ENCODE data around the gene KRTAP5-1. TPM values are rescaled to one million over a fixed set of nuclear protein-coding genes. Genes with fewer than 3 reads are reported as not detected.

KRTAP5-1 gene
- total RNA-seq, 6 experiments from 2014 or later, result not detected

- Mint-ChIP-seq H3K9me3 (peaks cover 12% of the 10 kb centered on the region), H3K36me3 (ENCODE audit: low read depth) (peaks cover 10% of the 10 kb centered on the region), H3K27me3 (ENCODE audit: insufficient read depth) (peaks cover 20% of the 10 kb centered on the region), H3K4me1 (ENCODE audit: low read depth) (no peaks in the 10 kb centered on the region), H3K27ac (no peak overlapping the region), H3K4me3 (no peak overlapping the region)
- TF ChIP-seq CTCF (IDR thresholded peaks at IDR 0.05), result peak; percentile 84
- no peak for DNase-seq
Measured at GRCh38 chr11:1574238-1574932, 10.7 kb downstream of the KRTAP5-1 start.

GRCh38 chr11:1573903-1574237 lies 11.2 kb downstream of the KRTAP5-1 start:
- H3K27ac Mint-ChIP-seq, result no peak overlapping the region
- no peak for TF ChIP-seq CTCF (IDR thresholded peaks at IDR 0.05)
- H3K4me1 Mint-ChIP-seq (ENCODE audit: low read depth), result no peaks in the 10 kb centered on the region
- DNase-seq, result no peak
- peaks cover 9% of the 10 kb centered on the region for H3K9me3 Mint-ChIP-seq
- H3K36me3 Mint-ChIP-seq (ENCODE audit: low read depth), result peaks cover 8% of the 10 kb centered on the region
- no peak overlapping the region for H3K4me3 Mint-ChIP-seq
- peaks cover 15% of the 10 kb centered on the region for H3K27me3 Mint-ChIP-seq (ENCODE audit: insufficient read depth)

GRCh38 chr11:1573077-1573902 lies 11.8 kb downstream of the KRTAP5-1 start:
- H3K27ac Mint-ChIP-seq, result no peak overlapping the region
- H3K36me3 Mint-ChIP-seq (ENCODE audit: low read depth), result peaks cover 3% of the 10 kb centered on the region
- TF ChIP-seq CTCF (IDR thresholded peaks at IDR 0.05), result no peak
- no peak overlapping the region for H3K4me3 Mint-ChIP-seq
- H3K4me1 Mint-ChIP-seq (ENCODE audit: low read depth), result no peaks in the 10 kb centered on the region
- H3K9me3 Mint-ChIP-seq, result peaks cover 3% of the 10 kb centered on the region
- no peak for DNase-seq
- H3K27me3 Mint-ChIP-seq (ENCODE audit: insufficient read depth), result peaks cover 14% of the 10 kb centered on the region

GRCh38 chr11:1572197-1573076 lies 12.6 kb downstream of the KRTAP5-1 start, which contains the start of gene DUSP8:
DUSP8 (minus strand) TSS chr11:1572271; CDS start chr11:1565826, 6,445 bp downstream.
- no peak within 1 kb of the TSS for H3K4me3 Mint-ChIP-seq
- no peaks in the 10 kb centered on the region for H3K36me3 Mint-ChIP-seq (ENCODE audit: low read depth)
- peaks cover 13% of the 10 kb centered on the region for H3K27me3 Mint-ChIP-seq (ENCODE audit: insufficient read depth)
- peak; percentile 67 for DNase-seq
- H3K9me3 Mint-ChIP-seq, result no peaks in the 10 kb centered on the region
- TF ChIP-seq CTCF (IDR thresholded peaks at IDR 0.05), result no peak
- no peaks in the 10 kb centered on the region for H3K4me1 Mint-ChIP-seq (ENCODE audit: low read depth)
- H3K27ac Mint-ChIP-seq, result no peak within 1 kb of the TSS

- Mint-ChIP-seq H3K27ac (no peak overlapping the region), H3K27me3 (ENCODE audit: insufficient read depth) (peaks cover 15% of the 10 kb centered on the region), H3K36me3 (ENCODE audit: low read depth) (no peaks in the 10 kb centered on the region), H3K4me1 (ENCODE audit: low read depth) (no peaks in the 10 kb centered on the region), H3K9me3 (no peaks in the 10 kb centered on the region), H3K4me3 (no peak overlapping the region)
- TF ChIP-seq CTCF (IDR thresholded peaks at IDR 0.05), result no peak
- no peak for DNase-seq
Measured at GRCh38 chr11:1571760-1572196, 13.3 kb downstream of the KRTAP5-1 start.

All from HFFc6 (cell line).